Fibroblast of skin of right quadriceps (primary cell): ENCODE results near the gene FAU.
"Not testable (repeated sequence)": the region's sequence is repeated elsewhere in the genome, so short reads cannot be mapped to it uniquely, and the experiment has no call there.

ENCODE experiments used
- DNase-seq: peaks from one replicate; pipeline ENCODE4 v3.0.0-alpha.2; 2013

Gene FAU

GRCh38 chr11:65118891-65119669 is 2.9 kb downstream of the FAU start:
- not testable (repeated sequence) for DNase-seq

- DNase-seq = no peak
Observed at GRCh38 chr11:65118097-65118837, 3.7 kb downstream of the FAU start.

GRCh38 chr11:65117206-65118096 is 4.5 kb downstream of the FAU start, which contains the start of gene ZNHIT2:
ZNHIT2 (minus strand) TSS chr11:65117701; CDS start chr11:65117653, 48 bp downstream.
- DNase-seq = peak; percentile 99

GRCh38 chr11:65116370-65117205 is 5.3 kb downstream of the FAU start:
- DNase-seq = no peak

- DNase-seq = no peak
Observed at GRCh38 chr11:65115361-65116082, 6.4 kb downstream of the FAU start.

- no peak for DNase-seq
Observed at GRCh38 chr11:65114538-65115171, 7.3 kb downstream of the FAU start.

- no peak for DNase-seq
Observed at GRCh38 chr11:65113839-65114238, 8.1 kb downstream of the FAU start.

GRCh38 chr11:65113361-65113756 is 8.6 kb downstream of the FAU start:
- no peak for DNase-seq

- no peak for DNase-seq
Observed at GRCh38 chr11:65112546-65113360, 9.2 kb downstream of the FAU start.

- peak; percentile 87 for DNase-seq
Observed at GRCh38 chr11:65111744-65112545, 10.0 kb downstream of the FAU start, which contains the start of gene TM7SF2. TM7SF2 (plus strand) TSS chr11:65111872; CDS start chr11:65112016, 144 bp downstream.

- DNase-seq = no peak
Observed at GRCh38 chr11:65111159-65111743, 10.7 kb downstream of the FAU start.

GRCh38 chr11:65110354-65110861 is 11.5 kb downstream of the FAU start:
- DNase-seq = peak; percentile 67

- no peak for DNase-seq
Observed at GRCh38 chr11:65109231-65110198, 12.4 kb downstream of the FAU start.

GRCh38 chr11:65108469-65109123 is 13.3 kb downstream of the FAU start:
- no peak for DNase-seq

- no peak for DNase-seq
Observed at GRCh38 chr11:65107751-65108468, 14.0 kb downstream of the FAU start.

GRCh38 chr11:65107078-65107477 is 14.9 kb downstream of the FAU start:
- DNase-seq = no peak
